Thyroid gland (tissue), 4 donors: ENCODE measurements around the gene CYP27B1.

Source experiments
- POLR2A ChIP-seq, 2 donors: fragments of 450-650 bp; IDR thresholded peaks; one replicate each; pipeline ENCODE4 v1.6.1; 2017; ENCODE audit warnings: antibody characterized with exemption in 2 of 2, mild to moderate bottlenecking in 2 of 2, moderate library complexity in 1 of 2
- TF ChIP-seq, protein P1 (sequence below), 6 experiments: fragments of 200-600 bp in 3 of 6; fragments of 450-650 bp in 3 of 6; sonication (generic) in 3 of 6; IDR thresholded peaks; one replicate each; pipeline ENCODE4 v1.5.1; 2016 to 2019; ENCODE audit warnings: antibody characterized with exemption in 6 of 6, mild to moderate bottlenecking in 2 of 6, inconsistent platforms in 1 of 6, moderate library complexity in 1 of 6

DNA sequence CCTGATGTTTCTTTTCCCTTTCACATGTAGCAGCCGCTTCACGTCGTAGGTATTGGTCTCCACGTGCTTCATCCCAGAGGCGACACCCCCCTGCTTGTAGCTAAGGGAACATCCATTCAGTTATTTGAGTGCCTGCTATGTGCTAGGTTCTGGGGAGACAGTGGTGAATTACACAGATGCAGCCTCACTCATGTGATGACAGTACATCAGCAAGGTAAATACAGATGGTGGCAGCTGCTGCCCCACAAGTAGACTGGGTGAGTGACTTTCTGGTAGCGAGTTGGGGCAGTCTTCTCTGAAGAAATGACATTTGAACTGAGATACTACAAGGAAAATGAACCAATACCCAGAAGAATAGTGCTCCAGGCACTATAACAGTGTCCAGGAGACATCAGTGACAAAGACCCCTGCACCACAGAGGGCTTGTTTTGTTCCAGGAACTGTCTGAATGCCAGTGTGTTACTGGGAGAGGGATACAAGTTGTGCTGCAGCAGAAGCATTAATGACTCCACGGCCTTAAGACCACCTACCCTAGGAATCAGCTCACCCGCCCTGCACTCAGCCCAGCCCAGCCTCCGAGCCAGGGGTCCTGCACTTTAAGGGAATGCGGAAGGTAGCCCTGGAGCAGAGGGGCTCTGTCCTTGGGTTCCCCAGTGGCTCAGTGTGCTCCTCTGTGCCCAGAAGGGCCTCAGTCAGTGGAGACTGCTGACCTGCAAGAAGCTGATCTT lies 44.3 kb upstream of the CYP27B1 start:
- no peak for TF ChIP-seq POLR2A (IDR thresholded peaks at IDR 0.05)
- TF ChIP-seq, protein P1, sequence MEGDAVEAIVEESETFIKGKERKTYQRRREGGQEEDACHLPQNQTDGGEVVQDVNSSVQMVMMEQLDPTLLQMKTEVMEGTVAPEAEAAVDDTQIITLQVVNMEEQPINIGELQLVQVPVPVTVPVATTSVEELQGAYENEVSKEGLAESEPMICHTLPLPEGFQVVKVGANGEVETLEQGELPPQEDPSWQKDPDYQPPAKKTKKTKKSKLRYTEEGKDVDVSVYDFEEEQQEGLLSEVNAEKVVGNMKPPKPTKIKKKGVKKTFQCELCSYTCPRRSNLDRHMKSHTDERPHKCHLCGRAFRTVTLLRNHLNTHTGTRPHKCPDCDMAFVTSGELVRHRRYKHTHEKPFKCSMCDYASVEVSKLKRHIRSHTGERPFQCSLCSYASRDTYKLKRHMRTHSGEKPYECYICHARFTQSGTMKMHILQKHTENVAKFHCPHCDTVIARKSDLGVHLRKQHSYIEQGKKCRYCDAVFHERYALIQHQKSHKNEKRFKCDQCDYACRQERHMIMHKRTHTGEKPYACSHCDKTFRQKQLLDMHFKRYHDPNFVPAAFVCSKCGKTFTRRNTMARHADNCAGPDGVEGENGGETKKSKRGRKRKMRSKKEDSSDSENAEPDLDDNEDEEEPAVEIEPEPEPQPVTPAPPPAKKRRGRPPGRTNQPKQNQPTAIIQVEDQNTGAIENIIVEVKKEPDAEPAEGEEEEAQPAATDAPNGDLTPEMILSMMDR (IDR thresholded peaks at IDR 0.05): no peak
